Mesendoderm (in vitro differentiated cells): ENCODE measurements around the gene SCFD2.
"Not testable (repeated sequence)": the region's sequence is repeated elsewhere in the genome, so short reads cannot be mapped to it uniquely, and the experiment has no call there.

Source experiments
- DNase-seq: peaks from one replicate; pipeline ENCODE4 v3.0.0; 2013
- H2AK5ac ChIP-seq: 2 replicates; pipeline ENCODE4 v1.6.1; 2013; ENCODE audit warnings: low read length, inconsistent platforms
- H2BK120ac ChIP-seq: 2 replicates; pipeline ENCODE4 v1.6.1; 2013; ENCODE audit warnings: low read depth, mild to moderate bottlenecking, low read length, moderate library complexity, mixed read lengths
- H2BK15ac ChIP-seq: replicated peaks from 2 replicates; pipeline ENCODE4 v1.6.1; 2013; ENCODE audit warnings: low read depth, mild to moderate bottlenecking, moderate library complexity
- H2BK5ac ChIP-seq: 2 replicates; pipeline ENCODE4 v1.6.1; 2013; ENCODE audit warnings: low read length, inconsistent platforms
- H3K18ac ChIP-seq: 2 replicates; pipeline ENCODE4 v1.6.1; 2013; ENCODE audit warnings: mild to moderate bottlenecking, low read length, mixed read lengths
- H3K23ac ChIP-seq: one replicate; pipeline ENCODE4 v1.6.1; 2013; ENCODE audit warnings: low read length
- H3K27ac ChIP-seq: 2 replicates; pipeline ENCODE4 v1.5.1; 2013; ENCODE audit warnings: low read depth, mild to moderate bottlenecking, inconsistent platforms, low read length, moderate library complexity
- H3K27me3 ChIP-seq: 2 replicates; pipeline ENCODE4 v1.6.1; 2013; ENCODE audit warnings: low read length, control low read depth, mild to moderate bottlenecking, inconsistent platforms; ENCODE audit not compliant: insufficient read depth, poor library complexity
- H3K36me3 ChIP-seq: 2 replicates; pipeline ENCODE4 v1.6.1; 2013; ENCODE audit warnings: low read length, inconsistent platforms; ENCODE audit not compliant: control insufficient read depth, insufficient read depth
- H3K4ac ChIP-seq: one replicate; pipeline ENCODE4 v1.6.1; 2013; ENCODE audit warnings: low read depth, mild to moderate bottlenecking, low read length, moderate library complexity
- H3K4me1 ChIP-seq: 2 replicates; pipeline ENCODE4 v1.6.1; 2013; ENCODE audit warnings: low read depth, low read length, inconsistent platforms; ENCODE audit not compliant: control insufficient read depth
- H3K4me2 ChIP-seq: 2 replicates; pipeline ENCODE4 v1.6.1; 2013; ENCODE audit warnings: low read length
- H3K4me3 ChIP-seq: 2 replicates; pipeline ENCODE4 v1.5.1; 2013; ENCODE audit warnings: mild to moderate bottlenecking, low read length
- H3K56ac ChIP-seq: one replicate; pipeline ENCODE4 v1.6.1; 2013; ENCODE audit warnings: low read length
- H3K79me1 ChIP-seq: 2 replicates; pipeline ENCODE4 v1.6.1; 2013; ENCODE audit warnings: low read length, inconsistent platforms
- H3K79me2 ChIP-seq: 2 replicates; pipeline ENCODE4 v1.6.1; 2013; ENCODE audit warnings: mild to moderate bottlenecking, low read length; ENCODE audit not compliant: control insufficient read depth, insufficient read depth
- H3K9ac ChIP-seq: 2 replicates; pipeline ENCODE4 v1.6.1; 2013; ENCODE audit warnings: low read length, inconsistent platforms
- H4K5ac ChIP-seq: one replicate; pipeline ENCODE4 v1.6.1; 2013; ENCODE audit warnings: low read length
- H4K8ac ChIP-seq: one replicate; pipeline ENCODE4 v1.6.1; 2013; ENCODE audit warnings: low read depth, mild to moderate bottlenecking, control low read depth, low read length, moderate library complexity
- WGBS: extraction: QIAGEN DNeasy Blood & Tissue Kit; methylation state at CpG from one replicate; pipeline ENCODE4 v1.1.7; 2013; ENCODE audit warnings: low lambda C conversion rate, missing lambda C conversion rate; ENCODE audit not compliant: insufficient coverage; ENCODE audit errors: extremely low coverage; 5-methylcytosine and 5-hydroxymethylcytosine counted together

SCFD2 gene

DNA sequence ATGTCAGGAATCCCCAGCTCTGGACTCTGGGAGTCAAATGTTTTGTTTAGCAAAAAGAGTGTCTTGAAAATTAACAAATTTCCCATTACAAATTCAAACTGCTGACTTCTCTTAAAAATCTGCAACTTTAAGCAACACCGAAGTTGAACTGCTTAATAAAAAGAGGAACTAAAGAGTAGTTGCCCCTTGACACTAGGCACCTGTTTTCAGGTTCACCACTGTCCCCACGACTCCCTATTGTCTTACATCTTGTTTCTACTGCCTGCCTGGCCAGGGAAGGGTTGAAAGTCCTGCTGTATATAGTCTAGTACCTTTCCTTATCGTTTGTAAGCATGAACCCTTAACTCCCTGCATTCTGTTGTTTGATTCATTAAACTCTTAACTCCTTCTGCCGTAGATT lies 173.9 kb downstream of the SCFD2 start:
- Histone ChIP-seq H3K27me3 (no peaks in the 10 kb centered on the region), H2BK15ac (no peak overlapping the region), H3K18ac (no peak overlapping the region), H3K27ac (no peak overlapping the region), H3K36me3 (no peaks in the 10 kb centered on the region), H4K5ac (no peak overlapping the region), H3K4me2 (no peak overlapping the region), H3K56ac (no peak overlapping the region), H2BK5ac (no peak overlapping the region), H3K9ac (no peak overlapping the region), H3K79me2 (no peaks in the 10 kb centered on the region), H3K23ac (no peak overlapping the region), H3K79me1 (no peaks in the 10 kb centered on the region), H2AK5ac (no peak overlapping the region), H4K8ac (no peak overlapping the region), H3K4me3 (no peak overlapping the region), H3K4ac (no peak overlapping the region), H3K4me1 (no peaks in the 10 kb centered on the region), H2BK120ac (no peak overlapping the region)
- DNase-seq: no peak
- no CpG with 5 or more reads among the region's 4 CpGs for WGBS

GRCh38 chr4:53189011-53189410 lies 176.8 kb downstream of the SCFD2 start:
- H3K79me2 ChIP-seq: no peaks in the 10 kb centered on the region
- H3K79me1 ChIP-seq: no peaks in the 10 kb centered on the region
- H3K18ac ChIP-seq: no peak overlapping the region
- no peak overlapping the region for H3K4ac ChIP-seq
- H4K8ac ChIP-seq: no peak overlapping the region
- no peak overlapping the region for H3K27ac ChIP-seq
- no peaks in the 10 kb centered on the region for H3K4me1 ChIP-seq
- H2AK5ac ChIP-seq: no peak overlapping the region
- H2BK15ac ChIP-seq: no peak overlapping the region
- H3K23ac ChIP-seq: no peak overlapping the region
- WGBS: no CpG with 5 or more reads among the region's 1 CpG
- no peaks in the 10 kb centered on the region for H3K36me3 ChIP-seq
- no peak for DNase-seq
- H2BK5ac ChIP-seq: no peak overlapping the region
- no peak overlapping the region for H4K5ac ChIP-seq
- no peaks in the 10 kb centered on the region for H3K27me3 ChIP-seq
- no peak overlapping the region for H3K4me2 ChIP-seq
- no peak overlapping the region for H2BK120ac ChIP-seq
- no peak overlapping the region for H3K4me3 ChIP-seq
- no peak overlapping the region for H3K9ac ChIP-seq
- no peak overlapping the region for H3K56ac ChIP-seq

DNA sequence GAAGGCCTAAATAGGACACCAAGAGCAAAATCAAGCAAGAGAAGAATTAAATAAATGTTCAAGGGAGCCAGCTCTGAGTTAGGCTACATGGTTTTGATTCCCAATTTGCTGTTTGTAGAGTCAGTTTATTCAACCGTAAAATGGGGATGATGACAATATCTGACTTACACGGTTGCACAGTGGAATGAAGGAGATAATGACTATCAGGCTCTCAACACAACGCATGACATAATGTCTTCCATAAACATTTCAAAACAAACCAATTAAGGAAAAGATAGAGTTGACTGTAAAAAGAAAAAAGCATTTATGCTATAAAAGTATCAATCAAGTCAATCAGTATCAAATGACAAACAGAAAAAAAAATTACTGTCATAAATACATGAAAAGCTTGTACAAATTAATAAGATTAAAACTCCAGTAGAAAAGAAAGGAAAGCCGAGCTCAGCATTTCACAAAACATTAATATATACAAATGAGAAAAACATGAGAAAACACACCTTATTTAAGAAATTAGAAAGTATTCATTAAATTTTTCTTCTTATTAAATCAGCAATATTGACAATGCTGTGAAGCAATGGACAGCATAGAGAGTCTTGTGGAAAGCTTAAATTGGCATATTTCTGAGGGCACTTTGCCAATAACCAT lies 179.0 kb downstream of the SCFD2 start:
- Histone ChIP-seq H2AK5ac (no peak overlapping the region), H3K4me3 (no peak overlapping the region), H3K56ac (no peak overlapping the region), H4K8ac (no peak overlapping the region), H3K23ac (no peak overlapping the region), H3K79me2 (no peaks in the 10 kb centered on the region), H2BK15ac (no peak overlapping the region), H3K36me3 (no peaks in the 10 kb centered on the region), H2BK120ac (no peak overlapping the region), H3K4ac (no peak overlapping the region), H3K9ac (no peak overlapping the region), H3K4me1 (no peaks in the 10 kb centered on the region), H3K27me3 (no peaks in the 10 kb centered on the region), H3K18ac (no peak overlapping the region), H4K5ac (no peak overlapping the region), H2BK5ac (no peak overlapping the region), H3K79me1 (no peaks in the 10 kb centered on the region), H3K4me2 (no peak overlapping the region), H3K27ac (no peak overlapping the region)
- no peak for DNase-seq
- WGBS: no CpG with 5 or more reads among the region's 4 CpGs

DNA sequence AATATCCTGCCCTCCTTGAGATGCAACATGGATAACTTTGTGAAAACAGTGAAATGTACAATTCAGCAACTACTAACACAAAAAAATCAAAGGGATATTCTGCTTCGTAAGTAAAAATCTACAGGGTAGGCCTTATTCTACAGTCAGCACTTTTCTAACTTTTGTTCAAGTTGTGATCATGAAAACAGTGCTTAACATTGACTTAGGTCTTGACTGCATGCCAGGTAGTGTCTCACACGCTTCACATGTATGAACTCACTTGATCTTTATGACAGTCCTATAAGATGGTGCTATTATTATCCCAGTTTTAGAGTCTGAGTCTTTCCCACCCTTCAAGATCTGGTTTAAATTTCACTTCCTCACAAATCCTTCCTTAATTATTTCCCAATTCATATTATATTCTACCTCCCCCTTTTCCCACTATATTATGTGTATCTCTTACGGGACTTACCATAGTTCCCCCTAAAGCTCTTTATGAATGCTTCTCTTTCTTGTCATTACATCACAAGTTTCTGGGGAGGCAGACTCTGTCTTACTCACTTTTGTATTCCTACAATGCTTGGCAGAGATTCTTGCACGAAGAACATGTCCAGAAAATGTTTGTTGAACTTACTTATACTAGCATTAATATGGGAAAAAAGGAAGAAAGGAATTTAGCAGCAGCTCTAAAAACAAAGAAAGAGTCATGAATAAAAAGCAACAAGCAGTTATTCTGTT lies 179.8 kb downstream of the SCFD2 start:
- no peak overlapping the region for H4K5ac ChIP-seq
- no peaks in the 10 kb centered on the region for H3K4me1 ChIP-seq
- H3K56ac ChIP-seq: no peak overlapping the region
- H3K79me2 ChIP-seq: no peaks in the 10 kb centered on the region
- H3K36me3 ChIP-seq: no peaks in the 10 kb centered on the region
- no peak overlapping the region for H3K4ac ChIP-seq
- H2AK5ac ChIP-seq: no peak overlapping the region
- no peak overlapping the region for H3K4me2 ChIP-seq
- H3K9ac ChIP-seq: no peak overlapping the region
- H3K79me1 ChIP-seq: no peaks in the 10 kb centered on the region
- no peak overlapping the region for H4K8ac ChIP-seq
- no peak overlapping the region for H2BK5ac ChIP-seq
- H3K18ac ChIP-seq: no peak overlapping the region
- no peak overlapping the region for H3K27ac ChIP-seq
- H2BK15ac ChIP-seq: no peak overlapping the region
- H3K27me3 ChIP-seq: no peaks in the 10 kb centered on the region
- 100% methylated on average over 1 of the region's 4 CpGs for WGBS
- H3K4me3 ChIP-seq: no peak overlapping the region
- no peak for DNase-seq
- H2BK120ac ChIP-seq: no peak overlapping the region
- no peak overlapping the region for H3K23ac ChIP-seq

- Histone ChIP-seq H3K4me2 (no peak overlapping the region), H4K8ac (no peak overlapping the region), H3K4me1 (no peaks in the 10 kb centered on the region), H3K4ac (no peak overlapping the region), H3K27me3 (no peaks in the 10 kb centered on the region), H3K27ac (no peak overlapping the region), H3K79me1 (no peaks in the 10 kb centered on the region), H2BK5ac (no peak overlapping the region), H2BK120ac (no peak overlapping the region), H3K56ac (no peak overlapping the region), H2AK5ac (no peak overlapping the region), H3K4me3 (no peak overlapping the region), H2BK15ac (no peak overlapping the region), H3K79me2 (no peaks in the 10 kb centered on the region), H3K23ac (no peak overlapping the region), H3K18ac (no peak overlapping the region), H3K9ac (no peak overlapping the region), H3K36me3 (no peaks in the 10 kb centered on the region), H4K5ac (no peak overlapping the region)
- WGBS: no CpG with 5 or more reads among the region's 2 CpGs
- no peak for DNase-seq
These were observed 182.1 kb downstream of the SCFD2 start for GRCh38 chr4:53183754-53184153.

GRCh38 chr4:53177751-53178150 lies 188.1 kb downstream of the SCFD2 start:
- not testable (repeated sequence) for H4K5ac ChIP-seq, H3K36me3 ChIP-seq, H2BK5ac ChIP-seq, H3K4ac ChIP-seq, H3K23ac ChIP-seq, H3K4me1 ChIP-seq, H3K79me2 ChIP-seq, H3K4me2 ChIP-seq, H3K56ac ChIP-seq, H3K18ac ChIP-seq, H4K8ac ChIP-seq, H3K79me1 ChIP-seq, H3K9ac ChIP-seq, H3K27me3 ChIP-seq, H2AK5ac ChIP-seq, H3K27ac ChIP-seq, H2BK15ac ChIP-seq, DNase-seq, H3K4me3 ChIP-seq, H2BK120ac ChIP-seq
- WGBS: no CpG with 5 or more reads among the region's 4 CpGs
